NCI-H2029 treated with DMSO at 0.1 percent for 48 hours (cell line): ENCODE data around the gene B3GLCT.
"Not testable (repeated sequence)": the region's sequence is repeated elsewhere in the genome, so short reads cannot be mapped to it uniquely, and the experiment has no call there.

Experiments used
- DNase-seq: peaks from one replicate; lab custom pipeline; 2025; lab: John Stamatoyannopoulos, UW

B3GLCT gene

DNA sequence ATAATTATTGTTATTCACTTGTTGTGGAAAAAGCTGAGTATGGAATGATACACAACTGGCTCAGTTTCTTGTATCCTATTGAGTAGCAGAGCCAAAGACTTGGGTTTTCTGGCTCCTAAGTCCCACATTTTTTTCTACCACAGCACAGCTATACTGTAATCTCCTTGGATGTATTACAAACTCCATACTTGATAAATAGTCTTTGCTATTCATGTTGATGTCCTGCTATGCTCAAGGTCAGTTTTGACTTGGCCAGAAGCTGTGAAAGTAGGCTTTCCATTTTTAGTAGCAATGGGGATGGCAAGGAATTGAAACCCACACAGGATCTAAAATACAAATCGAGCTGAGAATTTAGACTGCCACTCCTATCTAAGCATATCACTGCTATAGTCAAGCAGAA, 79.1 kb downstream of the B3GLCT start:
- no peak for DNase-seq

DNA sequence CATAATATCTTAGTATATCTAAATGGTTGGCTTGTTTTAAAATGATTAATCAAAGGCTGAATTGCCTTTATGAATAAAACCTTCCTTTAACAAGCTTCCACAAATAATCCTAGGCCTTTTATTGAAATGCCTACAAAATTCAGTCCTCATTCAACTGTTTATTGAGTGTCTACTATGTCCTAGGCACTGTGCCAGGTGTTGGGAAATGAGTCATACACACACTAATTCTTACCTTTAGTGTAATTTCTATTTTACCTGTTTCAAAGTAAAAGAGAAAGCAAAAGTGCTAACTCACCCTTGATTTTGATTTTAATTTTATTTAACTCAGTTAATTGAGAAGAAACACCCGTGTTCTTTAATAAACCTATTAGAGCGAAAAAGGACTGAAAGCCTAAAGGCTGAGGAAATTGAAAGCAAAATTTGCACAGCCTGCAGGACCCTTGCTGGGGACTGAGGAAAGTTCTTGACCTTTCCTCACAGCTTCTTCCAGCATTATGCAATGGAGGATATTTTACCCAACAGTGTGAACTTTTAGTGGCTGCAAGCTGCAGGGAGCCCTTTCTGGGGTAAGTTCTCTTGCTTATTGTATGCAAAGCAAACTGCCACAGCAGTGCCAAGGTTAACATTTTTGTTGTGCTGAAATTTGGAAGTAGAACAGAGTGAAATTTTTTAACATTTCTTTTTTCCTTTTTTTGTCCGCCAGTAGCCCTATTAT, 83.1 kb downstream of the B3GLCT start:
- no peak for DNase-seq

DNA sequence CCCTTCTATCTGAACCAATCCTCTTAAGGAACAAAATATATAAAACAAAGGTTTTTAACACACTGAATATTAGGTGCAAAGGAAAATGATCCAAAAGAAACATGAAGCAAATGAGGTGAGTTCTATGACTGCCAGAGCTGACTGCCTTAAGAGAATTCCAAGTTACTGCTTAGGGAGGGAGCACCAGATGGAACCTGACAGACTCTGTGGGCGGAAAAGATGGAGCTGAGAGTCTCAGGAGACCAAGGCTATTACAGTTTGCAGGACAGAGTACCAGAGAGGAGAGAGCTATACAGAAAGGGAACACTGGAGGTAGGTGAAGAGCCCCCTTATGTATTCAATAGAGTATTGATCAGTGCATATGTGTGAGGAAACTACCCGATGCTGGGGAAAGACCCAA, 87.2 kb downstream of the B3GLCT start:
- DNase-seq = no peak

DNA sequence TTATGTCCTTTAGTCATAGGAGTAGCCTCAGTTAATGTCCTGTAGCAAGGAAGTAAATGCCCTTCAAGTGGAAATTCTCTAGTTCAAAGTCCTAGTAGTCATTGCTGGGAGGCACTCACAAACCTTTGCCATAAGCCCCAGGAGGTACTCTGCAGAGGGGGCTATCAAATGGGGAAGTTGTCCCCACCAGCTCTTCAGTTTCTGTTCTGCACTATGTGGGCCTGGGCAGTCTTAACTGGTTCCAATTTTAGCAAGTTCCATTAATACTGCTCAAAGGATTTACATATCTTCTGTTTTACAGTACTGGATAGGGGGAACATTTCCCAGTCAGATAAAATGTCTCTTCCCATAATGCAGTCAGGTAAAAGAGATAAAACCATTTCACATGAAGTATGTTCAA, 101.3 kb downstream of the B3GLCT start:
- no peak for DNase-seq

DNA sequence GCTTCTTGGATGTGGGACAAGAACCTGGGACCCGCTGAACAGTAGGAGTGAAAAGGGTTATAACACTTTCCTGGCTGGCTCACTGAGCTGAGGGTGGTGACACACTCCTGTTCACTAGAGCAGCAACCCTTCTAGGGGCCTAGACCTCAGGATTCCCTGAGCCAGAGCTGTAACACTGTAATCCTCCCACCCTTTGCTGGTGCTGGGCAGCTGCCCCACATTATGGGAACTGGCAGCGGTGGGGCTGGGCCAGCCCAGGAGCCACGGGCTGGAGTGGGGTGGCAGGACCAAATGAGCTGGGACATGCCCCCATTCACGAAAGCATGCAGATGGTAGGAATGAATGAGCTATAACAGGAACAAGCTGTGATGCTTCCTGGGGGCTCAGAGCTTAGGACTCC, 110.6 kb downstream of the B3GLCT start:
- DNase-seq = no peak

GRCh38 chr13:31310786-31311185, 111.0 kb downstream of the B3GLCT start:
- peak; percentile 0 for DNase-seq

- DNase-seq = no peak
Measured at GRCh38 chr13:31311921-31312320, 112.1 kb downstream of the B3GLCT start.

DNA sequence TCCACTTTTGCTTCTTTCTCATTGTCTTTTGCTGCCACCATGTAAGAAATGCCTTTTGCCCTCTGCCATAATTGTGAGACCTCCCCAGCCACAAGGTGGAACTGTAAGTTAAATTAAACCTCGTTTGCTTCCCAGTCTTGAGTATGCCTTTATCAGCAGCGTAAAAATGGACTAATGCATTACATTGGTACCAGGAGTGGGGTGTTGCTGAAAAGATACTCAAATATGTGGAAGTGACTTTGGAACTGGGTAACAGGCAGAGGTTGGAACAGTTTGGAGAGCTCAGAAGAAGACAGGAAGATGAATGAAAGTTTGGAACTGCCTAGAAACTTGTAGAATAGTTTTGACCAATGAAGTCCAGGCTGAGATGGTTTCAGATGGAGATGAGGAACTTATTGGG, 115.2 kb downstream of the B3GLCT start:
- no peak for DNase-seq

DNA sequence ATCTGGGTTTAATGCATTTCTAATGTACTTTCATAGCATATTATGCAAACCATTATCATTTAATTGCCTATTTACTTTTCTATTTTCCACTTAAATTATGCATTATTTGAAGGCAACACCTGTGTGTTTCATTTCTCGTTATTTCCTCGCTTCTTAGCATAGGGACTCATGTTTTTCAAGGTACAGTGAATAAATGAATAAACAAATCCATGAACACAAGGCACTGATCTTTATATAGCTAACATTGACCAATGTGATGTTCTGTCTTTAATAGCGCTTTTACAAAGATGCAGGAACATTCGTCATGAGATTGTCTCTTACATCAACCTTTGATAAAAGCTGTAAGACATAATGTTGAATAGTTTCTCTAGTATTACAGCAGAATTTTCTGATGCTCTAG, 121.2 kb downstream of the B3GLCT start:
- DNase-seq = no peak

DNA sequence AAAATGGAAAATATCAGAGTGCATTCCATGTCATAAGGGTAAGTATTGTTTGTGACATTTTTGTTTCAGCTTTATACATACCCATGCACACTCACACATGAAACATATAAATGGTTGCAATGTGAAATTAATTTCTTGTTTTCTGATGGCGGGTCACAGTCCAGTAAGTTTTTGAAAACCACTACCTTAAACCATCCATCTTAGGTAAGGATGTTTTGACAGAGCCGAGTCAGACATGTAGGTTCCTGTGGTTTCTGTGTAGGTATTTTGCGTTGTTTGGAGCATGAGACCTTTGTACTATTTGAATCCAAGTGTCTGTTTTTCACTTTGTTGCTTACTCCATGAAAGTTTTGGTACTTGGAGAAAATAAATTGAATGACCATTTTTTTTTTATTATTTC, 121.7 kb downstream of the B3GLCT start:
- no peak for DNase-seq

- DNase-seq = no peak
Measured at GRCh38 chr13:31322026-31322425, 122.3 kb downstream of the B3GLCT start.

GRCh38 chr13:31322702-31323405, 123.1 kb downstream of the B3GLCT start:
- no peak for DNase-seq

DNA sequence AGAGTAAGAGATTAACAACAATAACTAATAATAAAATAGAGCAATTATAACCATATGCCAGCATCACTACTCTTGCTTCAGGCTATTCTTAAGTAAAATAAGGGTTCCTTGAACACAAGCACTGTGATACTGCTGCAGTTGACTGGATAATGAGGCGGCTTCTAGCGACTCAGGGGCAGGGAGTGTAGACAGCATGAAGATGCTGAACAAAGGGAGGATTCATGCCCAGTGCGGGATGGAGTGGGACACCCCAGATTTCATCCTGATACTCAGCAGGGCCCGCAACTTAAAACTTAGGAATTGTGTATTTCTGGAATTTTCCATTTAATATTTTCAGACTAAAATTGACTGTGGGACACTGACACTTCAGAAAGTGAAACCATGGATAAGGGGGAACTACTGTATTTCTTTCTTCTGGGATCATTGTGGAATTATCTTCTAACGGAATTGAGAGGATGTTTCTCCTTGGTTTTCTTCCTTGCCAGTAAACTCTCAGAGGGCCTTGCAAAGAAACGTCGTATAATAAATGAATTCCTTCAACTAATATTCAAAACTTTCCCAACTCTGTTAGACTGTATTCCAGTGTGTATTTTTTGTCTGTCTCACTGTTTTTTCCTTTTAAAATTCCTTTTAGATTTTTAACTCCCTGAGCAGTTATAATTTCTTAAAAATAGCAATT, 127.5 kb downstream of the B3GLCT start:
- DNase-seq = no peak

GRCh38 chr13:31328549-31329235, 128.9 kb downstream of the B3GLCT start:
- no peak for DNase-seq

- no peak for DNase-seq
Measured at GRCh38 chr13:31330236-31330635, 130.5 kb downstream of the B3GLCT start.

- DNase-seq = no peak
Measured at GRCh38 chr13:31331068-31331467, 131.3 kb downstream of the B3GLCT start.

DNA sequence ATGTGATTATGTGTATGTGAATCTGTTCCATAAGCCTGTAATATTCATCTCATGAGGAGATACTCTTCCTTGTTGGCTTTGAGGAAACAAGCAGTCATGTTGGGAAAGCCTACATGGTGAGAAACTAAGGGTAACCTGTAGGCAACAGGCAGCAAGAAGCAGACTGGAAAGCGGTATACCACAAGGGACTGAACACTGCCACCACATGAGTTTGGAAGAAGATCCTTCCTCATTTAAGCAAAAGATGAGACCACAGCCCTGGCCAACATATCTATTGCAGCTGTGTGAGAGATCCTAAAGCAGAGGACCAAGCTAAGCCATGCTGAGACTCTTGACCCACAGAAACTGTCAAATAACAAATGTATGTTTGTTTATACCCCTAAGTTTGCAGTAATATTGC, 134.8 kb downstream of the B3GLCT start:
- DNase-seq = no peak

DNA sequence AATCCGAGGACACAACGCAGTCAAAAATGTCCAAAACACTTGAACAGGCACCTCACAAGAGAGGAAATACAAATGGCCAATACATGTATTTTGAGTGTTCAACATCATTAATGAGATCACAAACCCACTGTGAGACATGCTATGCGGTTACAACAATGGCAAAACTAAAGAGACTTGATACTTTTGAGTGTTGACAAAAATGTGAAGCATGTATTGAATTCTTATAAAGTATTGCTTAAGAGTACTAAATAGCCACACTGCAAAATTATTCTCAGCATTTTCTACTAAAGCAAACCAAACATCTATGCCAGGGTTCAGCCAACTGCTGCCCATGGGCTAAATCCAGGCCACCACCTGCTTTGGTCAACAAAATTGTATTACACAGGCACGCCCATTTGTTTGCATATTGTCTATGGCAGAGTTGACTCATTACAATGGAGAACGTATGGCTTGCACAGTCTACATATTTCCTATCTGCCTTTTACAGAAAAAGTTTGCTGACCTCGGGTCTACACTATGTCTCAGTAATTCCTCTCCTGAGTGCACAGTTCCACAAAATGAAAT, 135.3 kb downstream of the B3GLCT start:
- DNase-seq = no peak

DNA sequence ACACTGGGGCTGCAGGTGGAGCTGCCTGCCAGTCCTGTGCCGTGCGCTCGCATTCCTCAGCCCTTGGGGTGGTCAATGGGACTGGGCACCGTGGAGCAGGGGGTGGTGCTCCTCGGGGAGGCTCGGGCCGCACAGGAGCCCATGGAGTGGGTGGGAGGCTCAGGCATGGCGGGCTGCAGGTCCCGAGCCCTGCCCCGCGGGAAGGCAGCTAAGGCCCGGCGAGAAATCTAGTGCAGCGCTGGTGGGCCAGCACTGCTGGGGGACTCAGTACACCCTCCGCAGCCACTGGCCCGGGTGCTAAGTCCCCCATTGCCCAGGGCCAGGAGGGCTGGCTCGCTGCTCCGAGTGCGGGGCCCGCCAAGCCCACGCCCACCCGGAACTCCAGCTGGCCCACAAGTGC, 139.8 kb downstream of the B3GLCT start:
- not testable (repeated sequence) for DNase-seq

- DNase-seq = not testable (repeated sequence)
Measured at GRCh38 chr13:31340848-31341247, 141.1 kb downstream of the B3GLCT start.

GRCh38 chr13:31346891-31347290, 147.1 kb downstream of the B3GLCT start:
- DNase-seq = no peak

- no peak for DNase-seq
Measured at GRCh38 chr13:31349156-31349555, 149.4 kb downstream of the B3GLCT start.
